GM10266 (cell line): ENCODE measurements around the gene IL3.
"Not testable (repeated sequence)": the region's sequence is repeated elsewhere in the genome, so short reads cannot be mapped to it uniquely, and the experiment has no call there.

ENCODE experiments used
- DNase-seq: peaks from one replicate; pipeline ENCODE4 v3.0.0; 2012; ENCODE audit errors: extremely low spot score
- TF ChIP-seq, protein P1 (sequence below): IDR thresholded peaks from 2 replicates; pipeline ENCODE4 v1.5.1; 2012; ENCODE audit warnings: mild to moderate bottlenecking, low read depth; ENCODE audit not compliant: control insufficient read depth, insufficient read depth; ENCODE audit errors: missing control alignments

IL3 gene

DNA sequence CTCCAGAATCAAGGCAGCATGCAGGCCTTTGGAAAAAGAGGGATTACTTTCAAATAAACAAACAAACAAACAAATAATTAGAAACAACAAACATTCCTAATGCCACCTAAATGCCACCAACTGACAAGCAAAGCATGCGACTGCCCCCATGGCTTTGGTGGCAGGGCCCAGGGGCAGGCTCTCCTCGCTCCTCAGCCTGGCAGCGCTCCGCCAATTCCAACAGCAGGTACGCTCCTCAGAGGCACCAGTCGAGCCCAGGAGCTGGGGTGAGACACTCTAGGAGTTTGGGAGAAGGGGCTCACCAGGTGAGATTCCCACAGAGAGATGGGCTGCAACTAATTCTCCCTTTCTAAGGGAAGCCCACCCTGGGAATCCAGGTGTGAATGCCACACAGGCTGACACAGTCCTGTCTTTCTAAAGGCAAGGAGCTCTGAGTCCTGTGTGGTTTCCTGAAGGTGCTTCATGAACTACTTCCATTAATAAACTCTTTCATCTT lies 41.0 kb downstream of the IL3 start:
- DNase-seq: no peak
- TF ChIP-seq, protein P1, sequence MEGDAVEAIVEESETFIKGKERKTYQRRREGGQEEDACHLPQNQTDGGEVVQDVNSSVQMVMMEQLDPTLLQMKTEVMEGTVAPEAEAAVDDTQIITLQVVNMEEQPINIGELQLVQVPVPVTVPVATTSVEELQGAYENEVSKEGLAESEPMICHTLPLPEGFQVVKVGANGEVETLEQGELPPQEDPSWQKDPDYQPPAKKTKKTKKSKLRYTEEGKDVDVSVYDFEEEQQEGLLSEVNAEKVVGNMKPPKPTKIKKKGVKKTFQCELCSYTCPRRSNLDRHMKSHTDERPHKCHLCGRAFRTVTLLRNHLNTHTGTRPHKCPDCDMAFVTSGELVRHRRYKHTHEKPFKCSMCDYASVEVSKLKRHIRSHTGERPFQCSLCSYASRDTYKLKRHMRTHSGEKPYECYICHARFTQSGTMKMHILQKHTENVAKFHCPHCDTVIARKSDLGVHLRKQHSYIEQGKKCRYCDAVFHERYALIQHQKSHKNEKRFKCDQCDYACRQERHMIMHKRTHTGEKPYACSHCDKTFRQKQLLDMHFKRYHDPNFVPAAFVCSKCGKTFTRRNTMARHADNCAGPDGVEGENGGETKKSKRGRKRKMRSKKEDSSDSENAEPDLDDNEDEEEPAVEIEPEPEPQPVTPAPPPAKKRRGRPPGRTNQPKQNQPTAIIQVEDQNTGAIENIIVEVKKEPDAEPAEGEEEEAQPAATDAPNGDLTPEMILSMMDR: no peak

DNA sequence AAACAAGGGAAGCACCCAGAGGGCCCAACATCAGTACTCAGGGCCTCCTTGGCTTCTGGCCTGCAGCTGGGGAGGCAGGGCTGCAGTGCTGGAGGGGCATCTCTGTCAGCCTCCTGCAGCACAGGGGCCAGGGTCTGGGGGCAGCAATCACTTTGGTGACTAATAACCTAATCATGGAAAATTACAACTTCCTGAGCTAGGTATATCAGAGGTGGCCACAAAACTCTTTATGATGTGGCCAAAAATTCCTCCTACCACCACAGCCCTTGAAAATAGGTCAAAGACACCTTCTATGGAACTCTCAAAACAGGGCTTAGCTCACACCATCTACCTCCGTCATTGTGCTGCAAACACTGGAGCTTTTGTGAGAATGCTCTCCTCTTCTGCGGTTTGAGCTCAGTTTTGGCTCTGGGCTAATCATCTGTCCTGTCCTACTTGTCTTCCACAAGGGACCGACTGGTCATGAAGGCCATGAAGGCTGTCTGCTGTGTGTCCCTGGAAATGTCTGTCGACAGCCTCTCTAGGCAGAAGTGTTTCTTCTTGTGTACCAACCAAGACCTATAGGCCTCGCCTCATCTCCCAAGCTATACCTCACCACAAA lies 41.7 kb downstream of the IL3 start:
- TF ChIP-seq, protein P1: no peak
- DNase-seq: no peak

DNA sequence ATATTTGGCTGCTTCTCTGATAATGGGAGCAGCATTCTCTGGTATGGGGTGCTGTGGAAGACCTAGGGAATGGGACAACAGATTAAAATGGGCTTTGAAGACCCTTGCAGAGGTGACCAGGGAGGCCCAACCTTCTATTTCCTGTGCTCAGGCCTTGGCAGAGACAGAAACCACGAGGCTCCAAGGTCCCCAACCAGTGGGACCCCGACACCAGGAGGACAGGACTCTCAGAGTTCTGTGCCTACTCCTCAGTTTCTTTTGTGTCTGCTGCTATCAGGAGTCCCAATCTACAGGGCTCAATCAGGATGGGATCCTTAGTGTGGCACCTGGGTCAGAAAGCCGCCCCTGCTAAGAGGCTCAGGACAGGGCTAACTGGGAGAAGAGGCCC lies 42.5 kb downstream of the IL3 start:
- DNase-seq: no peak
- TF ChIP-seq, protein P1: no peak

DNA sequence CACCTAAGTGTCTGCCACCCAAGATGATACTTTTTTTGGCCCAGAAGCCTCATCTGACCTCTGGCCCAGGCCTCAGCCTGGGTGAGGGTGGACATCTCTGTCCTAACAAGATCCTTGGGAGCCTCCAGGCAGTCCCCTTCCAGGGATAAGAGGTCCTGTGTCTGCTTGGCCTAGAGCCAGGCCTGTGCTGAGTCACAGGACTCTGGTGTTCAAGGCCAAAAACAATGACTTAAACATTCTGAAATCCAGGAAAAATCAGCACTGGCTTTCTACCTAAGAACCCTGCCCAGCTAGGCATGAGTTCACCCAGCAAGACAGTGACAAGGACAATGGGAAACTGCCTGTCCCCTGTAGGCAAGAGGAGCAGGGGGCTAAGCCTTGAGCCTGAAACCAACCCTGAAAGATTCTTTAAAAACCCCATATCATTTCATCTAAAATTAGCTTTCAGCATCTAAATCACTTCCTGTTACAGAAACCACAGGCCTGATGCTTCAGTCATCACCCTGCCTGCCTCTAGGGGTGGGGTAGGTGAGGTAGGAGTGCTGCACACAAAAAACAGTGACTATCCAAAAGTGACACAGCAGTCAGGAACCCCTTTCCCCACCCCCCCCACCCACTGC lies 43.0 kb downstream of the IL3 start:
- TF ChIP-seq, protein P1: no peak
- peak; percentile 76 for DNase-seq

DNA sequence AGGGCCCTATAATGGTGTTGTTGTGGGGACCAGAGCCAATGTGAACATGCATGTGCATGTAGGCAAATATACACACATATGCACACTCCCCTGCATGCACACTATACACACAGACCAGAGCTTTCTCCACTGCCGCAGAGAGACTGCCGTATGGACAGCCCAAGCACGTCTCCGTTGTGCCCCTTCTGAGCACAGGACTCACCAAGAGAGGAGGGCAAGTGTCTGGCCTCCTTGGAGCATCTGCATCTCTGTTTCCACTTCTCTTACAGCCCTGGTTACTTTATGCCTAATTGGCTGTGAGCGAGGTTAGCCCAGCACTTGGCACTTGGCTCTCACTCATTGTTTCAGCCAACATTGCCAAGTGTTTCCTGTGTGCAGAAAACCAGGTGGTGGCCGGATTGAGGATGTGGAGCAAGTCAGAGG lies 43.5 kb downstream of the IL3 start:
- TF ChIP-seq, protein P1: no peak
- DNase-seq: no peak

DNA sequence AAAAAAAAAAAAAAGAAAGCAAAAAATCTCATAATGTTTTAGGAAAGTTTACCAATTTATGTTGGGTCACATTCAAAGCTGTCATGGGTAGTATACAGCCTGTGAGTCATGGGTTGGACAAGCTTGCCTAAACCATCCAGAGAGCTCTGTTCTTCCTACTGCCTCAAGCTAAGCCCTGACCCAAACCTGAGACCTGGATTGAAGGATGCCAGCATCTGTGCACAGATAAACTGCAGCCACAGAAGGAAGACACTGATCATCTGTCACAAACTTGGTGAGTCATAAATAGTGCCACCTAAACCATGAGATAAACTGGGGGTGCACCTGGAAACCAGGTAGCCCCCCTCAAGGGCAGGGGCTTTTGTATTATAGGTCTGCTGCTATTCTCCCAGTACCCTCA lies 44.1 kb downstream of the IL3 start:
- TF ChIP-seq, protein P1: no peak
- no peak for DNase-seq

DNA sequence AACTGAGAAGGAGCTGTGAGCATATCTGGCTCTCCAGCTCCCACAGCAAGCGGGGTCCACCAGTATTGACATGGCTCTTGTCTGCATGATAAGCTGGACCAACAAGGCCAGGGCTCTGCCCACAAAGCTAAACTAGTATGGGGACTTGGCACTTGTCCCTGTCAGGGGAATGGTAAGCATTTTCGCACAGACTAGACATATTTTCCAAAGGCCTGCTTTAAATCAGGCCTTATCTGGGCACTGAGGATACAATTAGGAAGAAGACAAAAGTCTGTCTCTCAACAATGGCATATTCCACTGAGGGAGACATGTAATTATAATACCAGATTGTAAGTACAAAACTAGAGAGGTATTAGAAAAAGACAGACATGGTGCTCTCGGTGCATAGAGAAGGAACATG lies 45.2 kb downstream of the IL3 start:
- no peak for DNase-seq
- TF ChIP-seq, protein P1: no peak

DNA sequence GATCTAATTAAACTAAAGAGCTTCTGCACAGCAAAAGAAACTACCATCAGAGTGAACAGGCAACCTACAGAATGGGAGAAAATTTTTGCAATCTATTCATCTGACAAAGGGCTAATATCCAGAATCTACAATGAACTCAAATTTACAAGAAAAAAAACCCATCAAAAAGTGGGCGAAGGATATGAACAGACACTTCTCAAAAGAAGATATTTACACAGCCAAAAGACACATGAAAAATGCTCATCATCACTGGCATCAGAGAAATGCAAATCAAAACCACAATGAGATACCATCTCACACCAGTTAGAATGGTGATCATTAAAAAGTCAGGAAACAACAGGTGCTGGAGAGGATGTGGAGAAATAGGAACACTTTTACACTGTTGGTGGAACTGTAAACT lies 48.0 kb downstream of the IL3 start:
- DNase-seq: not testable (repeated sequence)

DNA sequence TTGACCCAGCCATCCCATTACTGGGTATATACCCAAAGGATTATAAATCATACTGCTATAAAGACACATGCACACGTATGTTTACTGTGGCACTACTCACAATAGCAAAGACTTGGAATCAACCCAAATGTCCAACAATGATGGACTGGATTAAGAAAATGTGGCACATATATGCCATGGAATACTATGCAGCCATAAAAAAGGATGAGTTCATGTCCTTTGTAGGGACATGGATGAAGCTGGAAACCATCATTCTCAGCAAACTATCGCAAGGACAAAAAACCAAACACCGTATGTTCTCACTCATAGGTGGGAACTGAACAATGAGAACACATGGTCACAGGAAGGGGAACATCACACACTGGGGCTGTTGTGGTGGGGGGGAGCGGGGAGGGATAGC lies 48.5 kb downstream of the IL3 start:
- DNase-seq: not testable (repeated sequence)
